ENCODE measurements around the gene CLIP2.
"Not testable (repeated sequence)": the region's sequence is repeated elsewhere in the genome, so short reads cannot be mapped to it uniquely, and the experiment has no call there.

CLIP2 gene

DNA sequence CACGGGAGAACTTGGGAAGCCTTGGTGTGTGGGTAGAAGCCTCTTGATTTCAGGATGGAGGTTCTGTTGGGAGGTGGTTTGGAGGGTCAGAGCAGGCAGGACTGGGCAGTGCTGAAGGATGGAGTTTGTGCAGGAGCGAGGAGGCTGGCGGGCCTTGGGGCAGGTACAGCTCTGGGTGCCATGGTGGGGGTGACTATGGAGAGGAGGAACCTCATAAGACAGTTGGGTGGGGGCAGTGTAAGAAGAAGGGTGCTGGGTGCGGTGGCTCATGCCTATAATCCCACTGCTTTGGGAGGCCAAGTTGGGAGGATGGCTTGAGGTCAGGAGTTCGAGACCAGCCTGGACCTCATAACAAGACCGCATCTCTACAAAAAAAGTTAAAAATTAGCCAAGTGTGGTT lies 109.8 kb downstream of the CLIP2 start:
- TF ChIP-seq CTCF (IDR thresholded peaks at IDR 0.05; ENCODE audit: control insufficient read depth, insufficient read depth, low read depth, low read length, missing control alignments) = no peak
- DNase-seq (ENCODE audit: low read depth) = no peak
- H3K4me3 ChIP-seq (ENCODE audit: control insufficient read depth, low read depth, low read length) = no peak overlapping the region

- no peak overlapping the region for H3K4me3 ChIP-seq (ENCODE audit: control insufficient read depth, low read depth, low read length)
- no peak for DNase-seq (ENCODE audit: low read depth)
- TF ChIP-seq CTCF (IDR thresholded peaks at IDR 0.05; ENCODE audit: control insufficient read depth, insufficient read depth, low read depth, low read length, missing control alignments) = no peak
Observed at GRCh38 chr7:74400420-74401136, 111.4 kb downstream of the CLIP2 start.

- peak; percentile 98 for TF ChIP-seq CTCF (IDR thresholded peaks at IDR 0.05; ENCODE audit: control insufficient read depth, insufficient read depth, low read depth, low read length, missing control alignments)
- no peak overlapping the region for H3K4me3 ChIP-seq (ENCODE audit: control insufficient read depth, low read depth, low read length)
- no peak for DNase-seq (ENCODE audit: low read depth)
Observed at GRCh38 chr7:74401137-74401859, 112.1 kb downstream of the CLIP2 start.

DNA sequence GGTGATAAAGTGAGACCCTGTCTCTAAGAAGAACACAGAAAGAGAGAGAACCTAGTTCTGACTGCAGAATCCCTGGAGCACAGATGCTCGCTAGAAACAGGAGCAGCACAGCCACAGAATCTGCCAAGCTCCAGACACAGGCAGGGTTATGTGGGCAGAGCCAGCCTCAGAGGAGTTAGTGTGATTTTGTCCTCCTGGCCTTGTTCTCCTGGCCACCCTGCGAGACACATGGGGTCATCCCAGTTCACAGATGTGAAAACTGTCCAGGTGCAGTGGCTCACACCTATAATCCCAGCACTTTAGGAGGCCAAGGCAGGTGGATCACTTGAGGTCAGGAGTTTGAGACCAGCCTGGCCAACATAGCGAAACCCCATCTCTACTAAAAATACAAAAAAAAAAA lies 113.5 kb downstream of the CLIP2 start:
- DNase-seq (ENCODE audit: low read depth); H3K4me3 ChIP-seq (ENCODE audit: control insufficient read depth, low read depth, low read length): not testable (repeated sequence)

GRCh38 chr7:74403521-74404387 lies 114.5 kb downstream of the CLIP2 start:
- TF ChIP-seq CTCF (IDR thresholded peaks at IDR 0.05; ENCODE audit: control insufficient read depth, insufficient read depth, low read depth, low read length, missing control alignments) = no peak
- DNase-seq (ENCODE audit: low read depth) = no peak
- H3K4me3 ChIP-seq (ENCODE audit: control insufficient read depth, low read depth, low read length) = no peak overlapping the region

GRCh38 chr7:74404388-74404700 lies 115.1 kb downstream of the CLIP2 start:
- no peak for TF ChIP-seq CTCF (IDR thresholded peaks at IDR 0.05; ENCODE audit: control insufficient read depth, insufficient read depth, low read depth, low read length, missing control alignments)
- no peak for DNase-seq (ENCODE audit: low read depth)

DNA sequence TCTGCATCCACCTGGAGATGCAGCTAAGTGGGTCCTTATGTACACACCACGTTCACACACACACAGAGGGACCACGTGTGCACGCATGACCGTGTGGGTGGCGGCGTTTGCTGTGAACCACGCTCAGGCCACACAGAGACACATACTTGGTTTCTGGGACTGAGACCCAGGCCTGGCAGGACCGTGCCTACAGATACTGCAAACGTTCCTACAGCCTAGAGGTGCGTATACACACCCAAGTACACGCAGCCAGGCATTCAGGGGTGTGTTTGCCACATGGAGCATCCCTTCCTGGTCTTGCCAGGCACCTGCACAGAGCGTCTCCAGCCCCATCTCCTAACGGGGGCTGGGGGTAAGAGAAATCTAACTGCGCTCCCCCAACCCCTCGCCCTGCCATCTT lies 115.5 kb downstream of the CLIP2 start:
- no peak for DNase-seq (ENCODE audit: low read depth)
- no peak for TF ChIP-seq CTCF (IDR thresholded peaks at IDR 0.05; ENCODE audit: control insufficient read depth, insufficient read depth, low read depth, low read length, missing control alignments)
- H3K4me3 ChIP-seq (ENCODE audit: control insufficient read depth, low read depth, low read length) = no peak overlapping the region

More at GRCh38 chr7:74404388-74404700, 115.1 kb downstream of the CLIP2 start:
- H3K4me3 ChIP-seq (ENCODE audit: control insufficient read depth, low read depth, low read length) = no peak overlapping the region

Data from AG09309 (cell line).